Measurements from ENCODE around the gene CDC42EP4.

Gene CDC42EP4

DNA sequence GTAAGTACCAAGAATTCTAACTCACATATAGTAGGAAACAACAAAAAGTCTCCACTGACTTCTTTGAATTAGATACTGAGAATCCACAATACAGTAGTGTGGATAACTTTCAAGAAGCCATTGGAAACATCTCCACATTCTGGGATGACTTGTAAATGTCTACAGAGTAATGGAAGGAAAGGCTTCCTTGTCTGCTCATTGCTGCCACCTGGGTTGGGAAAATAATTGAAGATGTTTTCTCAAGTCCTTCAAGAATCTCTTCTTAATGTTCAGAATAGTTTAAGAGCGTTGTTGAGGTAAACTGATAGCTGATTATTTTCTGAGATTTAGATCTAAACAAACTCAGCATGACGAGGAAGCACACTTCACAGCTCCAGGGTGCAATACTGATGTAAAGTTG is 64.1 kb downstream of the CDC42EP4 start:
- DNase-seq = no peak

DNA sequence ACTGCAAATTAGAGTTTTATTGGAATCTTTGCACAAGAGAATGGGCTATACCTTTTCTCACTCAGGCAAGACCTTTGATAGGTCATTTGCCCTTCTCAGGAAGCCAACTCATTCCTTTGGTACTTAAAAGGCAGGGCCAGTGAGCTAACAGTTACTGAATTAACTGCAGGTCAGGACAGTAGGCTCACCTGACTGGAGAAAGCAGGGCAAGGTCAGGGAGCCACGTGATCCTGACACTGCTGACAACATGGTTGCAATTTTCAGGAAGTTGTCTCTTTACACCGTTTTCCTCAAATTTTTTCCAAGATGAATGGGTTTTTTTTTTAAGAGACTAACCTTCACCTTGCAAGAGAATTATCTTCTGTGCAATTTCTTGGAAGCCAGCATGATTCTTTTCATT is 71.2 kb downstream of the CDC42EP4 start:
- DNase-seq = no peak

- no peak for DNase-seq
Measured at GRCh38 chr17:73237714-73238113, 74.1 kb downstream of the CDC42EP4 start.

DNA sequence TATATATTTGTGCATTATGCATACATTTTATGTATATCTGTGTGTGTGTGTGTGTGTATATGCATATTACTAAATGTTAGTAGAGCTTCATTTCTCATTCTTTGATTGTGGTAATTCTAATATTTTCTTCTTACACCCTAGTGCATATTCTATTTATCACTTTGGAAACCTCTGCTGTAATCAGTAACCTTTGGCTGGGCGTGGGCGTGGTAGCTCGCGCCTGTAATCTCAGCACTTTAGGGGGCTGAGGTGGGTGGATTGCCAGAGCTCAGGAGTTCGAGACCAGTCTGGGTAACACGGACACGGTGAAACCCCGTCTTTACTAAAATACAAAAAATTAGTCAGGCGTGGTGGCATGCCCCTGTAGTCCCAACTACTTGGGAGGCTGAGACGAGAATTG is 77.1 kb downstream of the CDC42EP4 start:
- DNase-seq = no peak
